ENCODE measurements around the gene RTP5.

- TF ChIP-seq CTCF (IDR thresholded peaks at IDR 0.05), result no peak
- no peak for TF ChIP-seq POLR2A (IDR thresholded peaks at IDR 0.05)
Observed at GRCh38 chr2:241864168-241864849, 5.2 kb upstream of the RTP5 start.
